T-helper 2 cell treated with Interferon-gamma antibody and Interleukin-4, amounts not matched to agents 5 μg/mL and 100 μg/mL, for 36 hours (primary cell): Measurements from ENCODE around the gene TEX52.

Source experiments
- DNase-seq: peaks from one replicate; pipeline ENCODE4 v3.0.0; 2021; ENCODE audit warnings: low spot score
- H3K27ac Mint-ChIP-seq: one replicate; pipeline ENCODE4 v1.8.0; 2021; ENCODE audit warnings: mild to moderate bottlenecking, mixed read lengths
- H3K27me3 Mint-ChIP-seq: one replicate; pipeline ENCODE4 v1.8.0; 2021; ENCODE audit warnings: low read depth, mixed read lengths
- H3K36me3 Mint-ChIP-seq: one replicate; pipeline ENCODE4 v1.8.0; 2021; ENCODE audit warnings: low read depth, mixed read lengths
- H3K4me1 Mint-ChIP-seq: one replicate; pipeline ENCODE4 v1.8.0; 2021; ENCODE audit warnings: low read depth, mixed read lengths
- H3K4me3 Mint-ChIP-seq: one replicate; pipeline ENCODE4 v1.8.0; 2022; ENCODE audit warnings: mild to moderate bottlenecking, moderate library complexity, mixed read lengths
- H3K9me3 Mint-ChIP-seq: one replicate; pipeline ENCODE4 v1.8.0; 2021; ENCODE audit warnings: mixed read lengths

TEX52 gene

DNA sequence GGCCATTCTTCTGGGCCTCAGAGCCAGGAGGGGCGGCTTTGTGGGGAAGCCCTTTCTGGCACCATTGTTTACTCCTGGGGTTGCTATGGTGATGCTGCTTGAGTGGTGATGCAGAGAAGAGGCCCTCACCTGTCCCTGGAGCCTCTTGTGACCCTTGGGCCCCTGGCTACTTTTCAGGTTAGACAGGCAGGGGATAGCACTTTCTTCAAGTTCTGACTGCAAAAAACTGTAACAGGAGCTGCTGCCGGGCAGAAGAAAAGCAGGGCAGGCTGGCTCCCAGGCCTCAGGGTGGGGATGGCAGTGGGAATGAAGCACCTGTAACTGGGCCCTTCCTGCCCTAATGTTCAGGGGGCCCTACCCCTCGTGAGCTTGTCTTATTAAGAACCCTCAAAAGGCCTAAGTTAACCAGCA, at the start of gene TEX52:
TSS of gene TEX52 (minus strand) at position 19 of the 411 bp plus-strand sequence. CDS start at position 6, 13 bp downstream.
- Mint-ChIP-seq H3K27me3 (no peaks in the 10 kb centered on the region), H3K9me3 (no peaks in the 10 kb centered on the region), H3K36me3 (peaks cover 29% of the 10 kb centered on the region), H3K27ac (no peak within 1 kb of the TSS), H3K4me1 (no peaks in the 10 kb centered on the region), H3K4me3 (no peak within 1 kb of the TSS)
- DNase-seq, result no peak

GRCh38 chr12:2904260-2904659, 47.4 kb upstream of the TEX52 start:
- no peaks in the 10 kb centered on the region for H3K27me3 Mint-ChIP-seq
- no peaks in the 10 kb centered on the region for H3K9me3 Mint-ChIP-seq
- no peak for DNase-seq
- no peaks in the 10 kb centered on the region for H3K36me3 Mint-ChIP-seq
- H3K4me1 Mint-ChIP-seq, result no peaks in the 10 kb centered on the region
- no peak overlapping the region for H3K27ac Mint-ChIP-seq
- H3K4me3 Mint-ChIP-seq, result no peak overlapping the region

DNA sequence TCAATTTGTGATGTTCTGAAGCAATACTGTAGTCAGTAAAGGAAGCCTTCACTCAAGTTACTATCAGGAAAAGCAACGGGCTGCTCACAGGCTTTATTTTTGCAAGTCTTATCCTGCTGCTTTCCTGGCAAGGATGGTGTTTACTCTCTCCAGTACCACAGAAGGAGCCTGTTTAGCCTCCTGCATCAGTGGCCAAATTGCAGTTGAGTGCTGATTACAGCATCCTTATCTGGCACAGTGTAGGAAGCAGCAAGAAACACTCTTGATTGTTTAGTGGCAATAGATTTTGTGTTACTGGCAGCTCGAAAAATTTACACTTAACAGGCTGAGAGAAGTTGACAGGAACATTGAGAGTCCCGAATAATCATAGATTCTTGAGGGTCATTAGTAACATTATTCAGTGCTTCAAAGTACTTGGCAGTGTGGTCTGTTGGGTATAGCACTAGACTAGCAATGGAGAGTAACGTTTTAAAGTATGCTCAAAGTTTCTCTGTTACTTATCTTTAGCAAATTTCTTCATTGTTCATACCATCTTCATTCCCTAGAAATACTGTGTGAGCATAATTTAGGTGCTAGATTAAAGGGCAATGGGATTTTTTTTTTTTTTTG, 45.5 kb upstream of the TEX52 start:
- no peak for DNase-seq
- Mint-ChIP-seq H3K27ac (no peak overlapping the region), H3K4me1 (no peaks in the 10 kb centered on the region), H3K36me3 (no peaks in the 10 kb centered on the region), H3K4me3 (no peak overlapping the region), H3K9me3 (no peaks in the 10 kb centered on the region), H3K27me3 (no peaks in the 10 kb centered on the region)

GRCh38 chr12:2900642-2901041, 43.8 kb upstream of the TEX52 start:
- H3K27me3 Mint-ChIP-seq, result no peaks in the 10 kb centered on the region
- H3K4me1 Mint-ChIP-seq, result no peaks in the 10 kb centered on the region
- no peak overlapping the region for H3K4me3 Mint-ChIP-seq
- no peak for DNase-seq
- H3K9me3 Mint-ChIP-seq, result no peaks in the 10 kb centered on the region
- no peaks in the 10 kb centered on the region for H3K36me3 Mint-ChIP-seq
- no peak overlapping the region for H3K27ac Mint-ChIP-seq

GRCh38 chr12:2897418-2897817, 40.6 kb upstream of the TEX52 start:
- H3K4me3 Mint-ChIP-seq, result no peak overlapping the region
- H3K9me3 Mint-ChIP-seq, result no peaks in the 10 kb centered on the region

GRCh38 chr12:2895511-2895910, 38.7 kb upstream of the TEX52 start:
- no peak overlapping the region for H3K4me3 Mint-ChIP-seq
- H3K27ac Mint-ChIP-seq, result no peak overlapping the region
- H3K9me3 Mint-ChIP-seq, result no peaks in the 10 kb centered on the region

More at GRCh38 chr12:2897418-2897817, 40.6 kb upstream of the TEX52 start:
- peaks cover 2% of the 10 kb centered on the region for H3K4me1 Mint-ChIP-seq
- DNase-seq, result no peak
- H3K27me3 Mint-ChIP-seq, result no peaks in the 10 kb centered on the region
- no peak overlapping the region for H3K27ac Mint-ChIP-seq
- no peaks in the 10 kb centered on the region for H3K36me3 Mint-ChIP-seq

DNA sequence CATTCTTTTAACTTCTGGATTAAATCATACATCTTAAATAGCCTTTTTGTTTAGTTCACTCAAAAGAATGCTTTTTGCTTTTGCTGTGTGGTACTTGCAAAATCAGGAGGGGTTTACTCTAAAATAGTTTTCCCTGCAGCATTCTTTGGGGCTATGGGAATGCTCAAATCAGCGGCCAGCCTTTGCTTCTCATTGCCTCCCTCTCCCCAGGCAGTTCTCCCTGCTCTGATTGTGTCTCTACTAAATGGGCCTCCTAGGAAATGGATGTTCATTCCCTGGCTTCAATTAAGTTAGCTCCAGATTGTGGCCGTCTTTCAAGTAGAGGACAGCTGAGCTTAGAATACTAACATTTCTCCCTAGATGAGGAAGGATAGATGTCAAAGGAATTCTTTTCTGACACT, 38.2 kb upstream of the TEX52 start:
- no peak for DNase-seq
- Mint-ChIP-seq H3K36me3 (peaks cover 2% of the 10 kb centered on the region), H3K4me3 (no peak overlapping the region), H3K9me3 (no peaks in the 10 kb centered on the region), H3K27ac (no peak overlapping the region), H3K27me3 (peaks cover 4% of the 10 kb centered on the region), H3K4me1 (peaks cover 10% of the 10 kb centered on the region)

More at GRCh38 chr12:2895511-2895910, 38.7 kb upstream of the TEX52 start:
- Mint-ChIP-seq H3K27me3 (peaks cover 4% of the 10 kb centered on the region), H3K36me3 (peaks cover 2% of the 10 kb centered on the region), H3K4me1 (peaks cover 6% of the 10 kb centered on the region)
- DNase-seq, result no peak

- Mint-ChIP-seq H3K4me3 (peak overlapping the region; percentile 52), H3K27me3 (peaks cover 4% of the 10 kb centered on the region), H3K9me3 (no peaks in the 10 kb centered on the region), H3K27ac (no peak overlapping the region), H3K36me3 (peaks cover 16% of the 10 kb centered on the region), H3K4me1 (peaks cover 18% of the 10 kb centered on the region)
- no peak for DNase-seq
Measured at GRCh38 chr12:2893007-2893406, 36.2 kb upstream of the TEX52 start.

GRCh38 chr12:2892246-2892645, 35.4 kb upstream of the TEX52 start:
- H3K27me3 Mint-ChIP-seq, result peaks cover 4% of the 10 kb centered on the region

GRCh38 chr12:2891240-2892053, 34.6 kb upstream of the TEX52 start:
- Mint-ChIP-seq H3K27ac (no peak overlapping the region), H3K27me3 (peaks cover 4% of the 10 kb centered on the region), H3K4me3 (peak overlapping the region; percentile 93), H3K36me3 (peaks cover 21% of the 10 kb centered on the region), H3K4me1 (peaks cover 18% of the 10 kb centered on the region), H3K9me3 (no peaks in the 10 kb centered on the region)
- DNase-seq, result peak; percentile 6

More at GRCh38 chr12:2892246-2892645, 35.4 kb upstream of the TEX52 start:
- no peak for DNase-seq
- Mint-ChIP-seq H3K4me3 (peak overlapping the region; percentile 38), H3K4me1 (peaks cover 18% of the 10 kb centered on the region), H3K9me3 (no peaks in the 10 kb centered on the region), H3K27ac (no peak overlapping the region), H3K36me3 (peaks cover 21% of the 10 kb centered on the region)

DNA sequence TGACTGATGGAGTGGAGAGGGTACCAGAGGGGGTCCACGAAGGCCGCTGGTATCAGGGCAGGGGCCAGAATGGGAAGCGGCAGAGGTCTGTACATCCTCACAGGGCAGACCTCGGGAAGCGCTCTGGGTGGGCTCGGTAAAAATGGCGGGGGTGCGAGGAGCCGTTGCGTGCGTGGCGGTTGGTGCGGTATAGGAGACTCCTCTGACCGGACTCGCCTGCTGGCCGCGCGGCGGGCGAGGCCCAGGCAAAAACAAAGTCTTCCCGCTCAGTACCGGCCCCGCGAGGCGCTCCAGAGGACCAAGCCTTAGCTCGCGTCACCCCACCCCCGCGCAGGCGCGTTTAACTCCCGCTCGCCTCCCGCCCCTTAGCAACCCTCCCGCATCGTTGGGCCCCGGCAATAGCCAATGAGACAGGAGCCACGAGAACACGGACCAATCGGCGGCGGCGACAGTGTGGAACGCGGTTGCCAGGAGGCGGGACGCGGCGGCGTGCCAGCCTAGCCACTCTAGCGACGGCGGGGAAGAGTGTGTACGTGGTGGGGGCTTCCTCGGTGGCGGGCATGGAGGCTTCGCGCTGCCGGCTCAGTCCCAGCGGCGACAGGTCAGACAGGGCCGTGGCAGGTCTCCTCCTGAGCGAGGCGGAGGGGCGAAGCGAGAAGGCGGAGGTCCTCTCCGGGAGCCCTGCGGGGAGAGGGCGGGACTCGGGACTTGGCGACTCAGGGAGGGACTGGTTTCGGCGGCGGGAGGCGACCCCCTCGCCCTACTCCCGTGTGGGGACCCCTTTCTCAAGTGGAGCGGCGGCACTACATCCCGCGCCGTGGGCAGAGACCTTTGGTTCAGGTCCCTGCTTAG, 33.8 kb upstream of the TEX52 start, which contains the start of gene TULP3:
TSS of gene TULP3 (plus strand) at position 504 of the 852 bp plus-strand sequence. CDS start at position 561, 57 bp downstream.
- peaks cover 4% of the 10 kb centered on the region for H3K27me3 Mint-ChIP-seq
- peak within 1 kb of the TSS; percentile 95 for H3K27ac Mint-ChIP-seq
- peak within 1 kb of the TSS; percentile 93 for H3K4me3 Mint-ChIP-seq
- peaks cover 27% of the 10 kb centered on the region for H3K36me3 Mint-ChIP-seq
- peaks cover 18% of the 10 kb centered on the region for H3K4me1 Mint-ChIP-seq
- peak; percentile 96 for DNase-seq
- no peaks in the 10 kb centered on the region for H3K9me3 Mint-ChIP-seq

DNA sequence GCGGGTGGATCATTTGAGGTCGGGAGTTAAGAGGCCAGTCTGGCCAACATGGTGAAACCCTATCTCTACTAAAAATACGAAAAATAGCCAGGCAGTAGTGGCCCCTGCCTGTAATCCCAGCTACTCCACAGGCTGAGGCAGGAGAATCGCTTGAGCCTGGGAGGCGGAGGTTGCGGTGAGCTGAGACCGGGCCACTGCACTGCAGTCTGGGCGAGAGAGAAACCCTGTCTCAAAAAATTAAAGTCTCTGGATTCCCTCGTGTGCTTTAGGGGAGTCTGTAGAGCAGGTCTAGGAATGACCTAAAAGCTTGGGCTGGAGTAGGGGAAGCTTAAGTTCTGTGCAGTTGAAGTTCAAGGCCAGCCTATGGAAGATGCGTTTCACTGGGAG, 33.2 kb upstream of the TEX52 start:
- peaks cover 29% of the 10 kb centered on the region for H3K36me3 Mint-ChIP-seq
- H3K4me3 Mint-ChIP-seq, result peak overlapping the region; percentile 93
- H3K4me1 Mint-ChIP-seq, result peaks cover 16% of the 10 kb centered on the region
- no peaks in the 10 kb centered on the region for H3K9me3 Mint-ChIP-seq
- peak overlapping the region; percentile 95 for H3K27ac Mint-ChIP-seq
- peaks cover 4% of the 10 kb centered on the region for H3K27me3 Mint-ChIP-seq
- DNase-seq, result no peak

DNA sequence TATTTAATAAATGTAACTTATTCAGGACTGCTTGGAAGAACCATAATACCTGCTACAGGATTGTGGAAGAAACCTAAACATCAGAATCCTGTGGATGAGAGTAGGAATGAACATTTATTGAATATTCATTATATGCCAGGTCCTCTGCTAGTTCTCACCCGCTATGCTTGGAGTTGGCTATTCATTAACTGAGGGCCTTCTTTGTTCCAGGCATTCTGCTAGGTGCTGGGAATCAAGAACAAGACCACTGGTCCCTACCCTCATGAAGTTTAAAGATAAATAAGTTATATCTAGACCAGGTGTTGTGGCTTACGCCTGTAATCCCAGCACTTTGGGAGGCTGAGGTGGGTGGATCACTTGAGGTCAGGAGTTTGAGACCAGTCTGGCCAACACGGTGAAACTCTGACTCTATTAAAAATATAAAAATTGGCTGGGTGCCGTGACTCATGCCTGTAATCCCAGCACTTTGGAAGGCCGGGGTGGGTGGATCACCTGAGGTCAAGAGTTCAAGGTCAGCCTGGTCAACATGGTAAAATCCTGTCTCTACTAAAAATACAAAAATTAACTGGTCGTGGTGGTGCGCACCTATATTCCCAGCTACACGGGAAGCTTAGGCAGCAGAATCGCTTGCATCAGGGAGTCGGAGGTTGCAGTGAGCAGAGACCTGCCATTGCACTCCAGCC, 30.1 kb upstream of the TEX52 start:
- H3K9me3 Mint-ChIP-seq, result no peaks in the 10 kb centered on the region
- H3K36me3 Mint-ChIP-seq, result peaks cover 38% of the 10 kb centered on the region

More for the DNA sequence above, 30.1 kb upstream of the TEX52 start:
- Mint-ChIP-seq H3K27ac (no peak overlapping the region), H3K4me3 (no peak overlapping the region), H3K27me3 (peaks cover 2% of the 10 kb centered on the region), H3K4me1 (peaks cover 22% of the 10 kb centered on the region)
- no peak for DNase-seq
